ENCODE measurements around the gene HEXIM1.

DNA sequence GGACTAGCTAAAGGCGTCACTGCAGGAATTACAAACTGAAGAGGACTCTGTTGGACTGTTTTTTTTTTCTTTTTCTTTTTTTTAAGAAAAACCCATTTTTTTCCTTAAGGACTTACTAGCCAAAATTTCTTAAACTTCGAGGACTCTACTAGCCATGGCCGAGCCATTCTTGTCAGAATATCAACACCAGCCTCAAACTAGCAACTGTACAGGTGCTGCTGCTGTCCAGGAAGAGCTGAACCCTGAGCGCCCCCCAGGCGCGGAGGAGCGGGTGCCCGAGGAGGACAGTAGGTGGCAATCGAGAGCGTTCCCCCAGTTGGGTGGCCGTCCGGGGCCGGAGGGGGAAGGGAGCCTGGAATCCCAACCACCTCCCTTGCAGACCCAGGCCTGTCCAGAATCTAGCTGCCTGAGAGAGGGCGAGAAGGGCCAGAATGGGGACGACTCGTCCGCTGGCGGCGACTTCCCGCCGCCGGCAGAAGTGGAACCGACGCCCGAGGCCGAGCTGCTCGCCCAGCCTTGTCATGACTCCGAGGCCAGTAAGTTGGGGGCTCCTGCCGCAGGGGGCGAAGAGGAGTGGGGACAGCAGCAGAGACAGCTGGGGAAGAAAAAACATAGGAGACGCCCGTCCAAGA, 878 bp downstream of the HEXIM1 start:
- TF ChIP-seq, protein P1, sequence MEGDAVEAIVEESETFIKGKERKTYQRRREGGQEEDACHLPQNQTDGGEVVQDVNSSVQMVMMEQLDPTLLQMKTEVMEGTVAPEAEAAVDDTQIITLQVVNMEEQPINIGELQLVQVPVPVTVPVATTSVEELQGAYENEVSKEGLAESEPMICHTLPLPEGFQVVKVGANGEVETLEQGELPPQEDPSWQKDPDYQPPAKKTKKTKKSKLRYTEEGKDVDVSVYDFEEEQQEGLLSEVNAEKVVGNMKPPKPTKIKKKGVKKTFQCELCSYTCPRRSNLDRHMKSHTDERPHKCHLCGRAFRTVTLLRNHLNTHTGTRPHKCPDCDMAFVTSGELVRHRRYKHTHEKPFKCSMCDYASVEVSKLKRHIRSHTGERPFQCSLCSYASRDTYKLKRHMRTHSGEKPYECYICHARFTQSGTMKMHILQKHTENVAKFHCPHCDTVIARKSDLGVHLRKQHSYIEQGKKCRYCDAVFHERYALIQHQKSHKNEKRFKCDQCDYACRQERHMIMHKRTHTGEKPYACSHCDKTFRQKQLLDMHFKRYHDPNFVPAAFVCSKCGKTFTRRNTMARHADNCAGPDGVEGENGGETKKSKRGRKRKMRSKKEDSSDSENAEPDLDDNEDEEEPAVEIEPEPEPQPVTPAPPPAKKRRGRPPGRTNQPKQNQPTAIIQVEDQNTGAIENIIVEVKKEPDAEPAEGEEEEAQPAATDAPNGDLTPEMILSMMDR (conservative IDR thresholded peaks at IDR 0.05): peak; percentile 92
- TF ChIP-seq ZFX (IDR thresholded peaks at IDR 0.05): no peak
